ENCODE data around the gene SPACA4.
A peak's percentile ranks its signal among the peaks of the same experiment; 100 is the strongest.
"Not testable (repeated sequence)": the region's sequence is repeated elsewhere in the genome, so short reads cannot be mapped to it uniquely, and the experiment has no call there.

SPACA4 gene

DNA sequence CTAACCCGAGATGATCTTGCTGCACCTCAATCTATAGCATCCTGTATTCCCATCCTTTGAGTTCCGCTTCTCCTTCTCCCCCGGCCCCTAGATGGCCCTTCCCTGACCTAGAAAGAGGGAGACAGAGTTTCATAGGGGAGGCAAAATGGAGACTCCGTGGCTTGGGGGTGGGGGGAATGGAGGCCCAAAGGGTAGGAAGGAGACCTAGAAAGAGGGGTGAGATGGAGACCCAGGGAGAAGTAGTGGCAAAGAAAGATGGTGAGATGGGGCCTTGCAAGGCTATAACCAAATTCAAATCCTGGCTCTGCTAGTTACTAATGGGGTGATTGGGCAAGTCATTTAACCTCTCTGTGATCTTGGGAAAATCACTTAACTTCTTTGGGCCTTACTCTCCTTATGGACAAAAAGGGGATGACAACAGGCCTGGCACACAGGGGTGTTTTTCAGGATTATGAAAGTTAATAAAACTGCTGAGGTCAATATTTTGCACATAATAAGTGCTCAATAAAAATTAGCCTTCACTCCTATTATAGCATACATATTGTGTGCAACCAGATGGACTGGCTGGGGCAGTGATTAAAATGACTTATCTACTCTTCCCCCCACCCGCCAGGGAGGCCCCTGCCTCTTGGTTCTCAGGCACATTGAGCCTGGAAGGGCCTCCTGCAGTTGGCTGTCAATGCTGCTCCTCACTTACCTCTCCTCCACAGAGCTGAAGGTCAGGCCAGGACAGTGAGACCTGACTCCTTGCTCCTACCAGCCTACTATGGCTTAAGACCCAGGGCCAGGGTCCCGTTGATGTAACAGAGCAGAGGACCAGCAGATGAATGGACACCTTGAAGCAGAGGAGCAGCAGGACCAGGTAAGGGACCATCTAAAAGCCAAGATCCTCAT lies 13.4 kb downstream of the SPACA4 start:
- no peak for DNase-seq

DNA sequence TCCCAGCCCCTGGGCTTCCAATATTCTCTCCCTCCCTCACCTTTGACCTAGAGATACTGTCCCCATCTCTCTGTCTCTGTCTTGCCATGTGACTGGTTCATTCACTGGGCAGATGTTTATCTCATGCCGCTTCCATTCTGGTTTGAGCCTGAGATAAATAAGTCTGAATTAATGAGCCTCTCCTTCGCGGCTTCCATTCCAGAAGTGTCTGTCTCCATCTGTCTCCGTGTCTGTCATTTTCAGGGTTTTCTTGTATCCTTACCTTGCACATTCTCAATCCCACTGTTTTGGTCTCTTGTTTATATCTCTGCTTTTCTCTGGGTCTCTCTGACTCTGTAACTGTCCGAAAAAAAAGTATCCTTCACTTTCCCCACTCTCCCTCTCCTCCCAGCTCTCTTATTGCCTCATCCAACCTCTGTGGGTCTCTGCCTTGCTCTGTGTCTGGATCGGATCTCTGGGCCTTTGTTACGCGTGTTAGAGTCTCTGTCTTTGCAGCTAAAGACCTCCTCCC lies 17.1 kb downstream of the SPACA4 start:
- DNase-seq: no peak

DNA sequence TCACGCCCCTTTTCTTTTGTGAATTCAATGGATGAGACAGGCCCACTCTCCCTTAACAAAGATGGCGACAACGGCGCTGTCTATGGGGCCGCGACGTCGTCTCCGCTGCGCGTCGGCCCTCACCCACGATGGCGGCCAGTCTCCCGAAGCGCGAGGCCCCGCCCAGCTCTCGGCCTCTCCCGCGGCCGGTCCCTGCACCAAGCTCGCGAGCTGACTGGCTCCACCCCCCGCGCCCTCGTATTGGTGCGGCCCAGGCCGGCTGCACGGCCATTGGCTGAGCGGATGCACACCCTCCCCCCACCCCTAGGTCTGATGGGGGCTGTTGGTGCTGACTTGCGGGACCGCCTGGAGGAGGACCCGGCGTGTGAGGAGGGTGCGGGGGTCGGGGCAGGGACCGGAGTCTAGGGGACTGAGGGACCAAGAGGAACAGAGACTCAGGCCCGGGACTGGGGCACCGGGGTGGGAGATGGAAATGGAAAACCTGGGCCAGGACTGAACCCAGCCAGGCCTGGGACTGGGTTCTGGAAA lies 17.6 kb downstream of the SPACA4 start:
- DNase-seq: peak; percentile 98

DNA sequence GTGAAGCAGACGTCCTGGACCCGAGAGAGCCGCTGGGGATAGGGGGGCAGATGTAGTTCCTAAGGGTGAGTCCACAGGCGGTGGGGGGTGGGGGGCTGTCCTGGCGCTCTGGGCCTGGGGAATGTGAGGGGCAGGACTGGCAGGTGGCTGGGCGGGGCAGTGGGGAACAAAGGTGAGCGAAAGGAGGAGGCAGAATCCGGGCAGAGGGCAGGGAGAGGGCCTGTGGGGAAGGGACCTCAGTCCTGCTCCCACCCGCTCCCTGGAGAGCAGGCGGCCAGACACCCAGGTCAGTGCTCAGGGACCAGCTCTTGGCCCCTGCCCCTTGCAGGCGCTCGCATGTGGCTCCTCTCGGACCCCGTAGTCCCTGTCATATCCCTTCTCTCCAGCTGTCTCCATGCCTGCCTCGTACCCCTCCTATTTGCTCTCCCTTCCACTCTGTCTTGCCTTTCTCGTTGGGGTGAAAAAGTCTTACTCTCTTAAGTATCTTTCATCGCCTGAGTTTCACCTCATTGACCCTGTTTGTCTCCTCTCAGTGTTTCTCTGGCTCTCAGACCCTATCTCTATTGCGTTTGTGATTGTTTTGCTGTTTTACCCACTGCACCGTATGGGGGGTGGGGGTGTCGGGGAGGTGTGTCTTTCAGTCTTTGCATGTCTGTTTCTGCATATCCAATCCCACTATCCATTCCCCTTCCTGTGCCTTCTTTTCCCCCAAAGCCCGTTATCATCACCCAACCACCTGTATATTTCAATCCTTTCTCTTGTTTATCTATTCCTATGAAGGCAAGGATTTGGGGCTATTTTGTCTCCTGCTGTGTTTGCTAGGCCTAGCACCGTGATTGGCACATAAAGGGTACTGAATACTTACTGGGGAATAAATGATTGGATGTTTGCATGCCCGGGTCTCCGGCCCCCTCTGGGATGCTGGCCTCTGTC lies 18.5 kb downstream of the SPACA4 start:
- DNase-seq: no peak

DNA sequence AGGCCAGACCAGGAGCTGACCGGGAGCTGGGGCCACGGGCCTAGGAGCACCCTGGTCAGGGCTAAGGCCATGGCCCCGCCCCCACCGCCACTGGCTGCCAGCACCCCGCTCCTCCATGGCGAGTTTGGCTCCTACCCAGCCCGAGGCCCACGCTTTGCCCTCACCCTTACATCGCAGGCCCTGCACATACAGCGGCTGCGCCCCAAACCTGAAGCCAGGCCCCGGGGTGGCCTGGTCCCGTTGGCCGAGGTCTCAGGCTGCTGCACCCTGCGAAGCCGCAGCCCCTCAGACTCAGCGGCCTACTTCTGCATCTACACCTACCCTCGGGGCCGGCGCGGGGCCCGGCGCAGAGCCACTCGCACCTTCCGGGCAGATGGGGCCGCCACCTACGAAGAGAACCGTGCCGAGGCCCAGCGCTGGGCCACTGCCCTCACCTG lies 19.4 kb downstream of the SPACA4 start:
- no peak for DNase-seq

DNA sequence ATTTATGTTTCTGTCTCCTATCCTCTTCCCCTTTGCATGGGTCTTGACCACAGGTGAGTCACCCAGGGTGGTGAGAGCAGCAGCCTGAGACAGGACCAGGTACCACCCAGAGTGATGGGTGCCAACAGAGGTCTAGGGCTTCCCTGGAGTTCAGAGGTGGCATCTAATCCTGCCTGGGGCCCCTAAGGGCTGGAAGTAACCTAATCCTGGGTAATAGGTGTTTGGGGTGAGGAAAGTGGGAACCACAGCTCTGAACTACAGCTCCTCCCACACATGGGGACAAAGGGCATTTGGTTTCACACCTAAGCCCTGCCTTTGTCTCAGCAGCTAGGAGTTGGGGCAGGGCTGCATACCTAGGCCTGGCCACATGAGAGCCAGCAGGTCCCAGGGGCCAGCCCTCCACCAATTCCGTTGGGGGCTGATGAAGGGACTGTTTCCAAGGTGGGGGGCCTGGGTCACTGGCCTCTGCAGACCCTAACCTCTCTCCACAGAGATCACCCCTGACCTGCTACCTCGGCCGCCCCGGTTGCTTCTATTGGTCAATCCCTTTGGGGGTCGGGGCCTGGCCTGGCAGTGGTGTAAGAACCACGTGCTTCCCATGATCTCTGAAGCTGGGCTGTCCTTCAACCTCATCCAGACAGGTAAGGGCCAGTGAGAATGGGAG lies 20.8 kb downstream of the SPACA4 start:
- peak; percentile 48 for DNase-seq

DNA sequence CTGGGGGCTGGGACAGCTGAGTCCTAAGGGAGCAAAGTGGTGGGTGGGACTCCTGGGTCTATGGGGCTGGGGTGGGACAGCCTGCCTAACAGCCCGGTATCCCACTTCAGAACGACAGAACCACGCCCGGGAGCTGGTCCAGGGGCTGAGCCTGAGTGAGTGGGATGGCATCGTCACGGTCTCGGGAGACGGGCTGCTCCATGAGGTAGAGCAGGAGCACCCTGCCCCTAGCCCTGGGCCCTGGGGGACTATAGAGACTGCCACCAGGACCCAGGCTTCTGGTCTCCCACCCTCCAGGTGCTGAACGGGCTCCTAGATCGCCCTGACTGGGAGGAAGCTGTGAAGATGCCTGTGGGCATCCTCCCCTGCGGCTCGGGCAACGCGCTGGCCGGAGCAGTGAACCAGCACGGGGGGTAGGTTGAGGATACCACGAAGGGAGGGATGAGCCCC lies 21.3 kb downstream of the SPACA4 start:
- no peak for DNase-seq

DNA sequence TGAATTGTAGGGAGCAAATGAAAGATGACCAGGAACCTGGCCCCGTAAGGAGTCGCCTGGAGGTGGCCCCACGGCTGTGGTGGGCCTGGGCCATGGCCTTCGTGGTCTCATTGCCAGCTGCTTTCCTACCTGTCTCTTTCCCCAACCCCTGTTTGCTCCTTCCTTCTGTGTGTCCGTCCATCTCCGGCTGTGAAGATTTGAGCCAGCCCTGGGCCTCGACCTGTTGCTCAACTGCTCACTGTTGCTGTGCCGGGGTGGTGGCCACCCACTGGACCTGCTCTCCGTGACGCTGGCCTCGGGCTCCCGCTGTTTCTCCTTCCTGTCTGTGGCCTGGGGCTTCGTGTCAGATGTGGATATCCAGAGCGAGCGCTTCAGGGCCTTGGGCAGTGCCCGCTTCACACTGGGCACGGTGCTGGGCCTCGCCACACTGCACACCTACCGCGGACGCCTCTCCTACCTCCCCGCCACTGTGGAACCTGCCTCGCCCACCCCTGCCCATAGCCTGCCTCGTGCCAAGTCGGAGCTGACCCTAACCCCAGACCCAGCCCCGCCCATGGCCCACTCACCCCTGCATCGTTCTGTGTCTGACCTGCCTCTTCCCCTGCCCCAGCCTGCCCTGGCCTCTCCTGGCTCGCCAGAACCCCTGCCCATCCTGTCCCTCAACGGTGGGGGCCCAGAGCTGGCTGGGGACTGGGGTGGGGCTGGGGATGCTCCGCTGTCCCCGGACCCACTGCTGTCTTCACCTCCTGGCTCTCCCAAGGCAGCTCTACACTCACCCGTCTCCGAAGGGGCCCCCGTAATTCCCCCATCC lies 22.1 kb downstream of the SPACA4 start:
- DNase-seq: no peak

DNA sequence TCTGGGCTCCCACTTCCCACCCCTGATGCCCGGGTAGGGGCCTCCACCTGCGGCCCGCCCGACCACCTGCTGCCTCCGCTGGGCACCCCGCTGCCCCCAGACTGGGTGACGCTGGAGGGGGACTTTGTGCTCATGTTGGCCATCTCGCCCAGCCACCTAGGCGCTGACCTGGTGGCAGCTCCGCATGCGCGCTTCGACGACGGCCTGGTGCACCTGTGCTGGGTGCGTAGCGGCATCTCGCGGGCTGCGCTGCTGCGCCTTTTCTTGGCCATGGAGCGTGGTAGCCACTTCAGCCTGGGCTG lies 22.7 kb downstream of the SPACA4 start:
- DNase-seq: no peak

DNA sequence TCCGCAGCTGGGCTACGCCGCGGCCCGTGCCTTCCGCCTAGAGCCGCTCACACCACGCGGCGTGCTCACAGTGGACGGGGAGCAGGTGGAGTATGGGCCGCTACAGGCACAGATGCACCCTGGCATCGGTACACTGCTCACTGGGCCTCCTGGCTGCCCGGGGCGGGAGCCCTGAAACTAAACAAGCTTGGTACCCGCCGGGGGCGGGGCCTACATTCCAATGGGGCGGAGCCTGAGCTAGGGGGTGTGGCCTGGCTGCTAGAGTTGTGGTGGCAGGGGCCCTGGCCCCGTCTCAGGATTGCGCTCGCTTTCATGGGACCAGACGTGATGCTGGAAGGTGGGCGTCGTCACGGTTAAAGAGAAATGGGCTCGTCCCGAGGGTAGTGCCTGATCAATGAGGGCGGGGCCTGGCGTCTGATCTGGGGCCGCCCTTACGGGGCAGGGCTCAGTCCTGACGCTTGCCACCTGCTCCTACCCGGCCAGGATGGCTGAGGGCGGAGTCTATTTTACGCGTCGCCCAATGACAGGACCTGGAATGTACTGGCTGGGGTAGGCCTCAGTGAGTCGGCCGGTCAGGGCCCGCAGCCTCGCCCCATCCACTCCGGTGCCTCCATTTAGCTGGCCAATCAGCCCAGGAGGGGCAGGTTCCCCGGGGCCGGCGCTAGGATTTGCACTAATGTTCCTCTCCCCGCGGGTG lies 23.2 kb downstream of the SPACA4 start:
- no peak for DNase-seq

DNA sequence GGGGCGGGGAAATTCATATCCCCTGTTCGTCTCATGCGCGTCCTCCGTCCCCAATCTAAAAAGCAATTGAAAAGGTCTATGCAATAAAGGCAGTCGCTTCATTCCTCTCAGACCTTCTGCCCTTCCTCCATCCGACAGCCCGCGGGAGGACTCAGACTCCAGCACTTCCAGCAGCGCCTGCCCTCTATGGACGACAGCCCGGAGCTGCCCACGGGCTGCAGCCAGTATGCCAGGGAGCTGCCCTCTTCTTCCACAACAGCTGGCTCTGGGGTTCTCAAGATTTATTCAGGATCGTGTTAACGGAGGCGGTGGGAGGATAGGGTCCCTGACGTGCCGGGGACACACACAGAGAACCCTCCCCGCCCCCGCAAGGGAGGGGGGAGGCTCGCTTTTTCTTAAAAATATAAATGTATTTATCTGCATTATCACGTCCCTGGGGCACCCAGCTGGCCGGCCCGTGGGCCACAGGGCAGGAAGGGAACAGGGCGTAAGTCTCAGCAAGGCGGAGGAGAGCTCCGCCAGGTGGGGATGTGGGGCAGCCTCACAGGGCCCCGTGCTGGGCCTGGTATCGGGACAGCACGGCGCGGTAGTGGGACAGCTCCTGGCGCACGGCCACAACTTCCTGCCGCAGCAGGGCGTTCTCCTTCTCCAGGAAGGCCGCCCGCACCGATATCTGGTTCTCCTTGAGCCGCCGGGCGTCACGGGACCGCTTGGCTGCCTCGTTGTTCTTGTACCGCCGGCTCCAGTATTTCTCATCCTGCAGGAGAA lies 23.9 kb downstream of the SPACA4 start:
- no peak for DNase-seq

DNA sequence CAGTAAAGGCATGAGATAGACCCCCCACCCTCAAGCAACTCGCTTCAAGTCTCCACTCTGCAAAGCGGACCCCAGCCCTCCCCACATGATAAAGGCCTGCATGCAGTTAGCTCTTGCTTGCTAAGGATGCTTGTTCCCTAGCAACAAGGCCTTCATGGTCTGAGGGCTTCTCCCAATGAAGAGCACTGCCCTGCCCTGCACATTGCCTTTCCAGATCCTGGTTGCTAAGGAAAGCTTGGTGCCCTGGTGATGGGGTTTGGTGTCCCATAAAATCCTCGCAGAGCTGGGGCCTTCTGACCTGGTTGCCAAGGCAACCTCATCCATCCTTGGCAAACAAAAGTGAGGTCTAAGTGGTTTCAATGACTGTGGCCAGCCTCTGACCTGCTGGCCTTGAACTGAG lies 24.7 kb downstream of the SPACA4 start:
- DNase-seq: no peak

DNA sequence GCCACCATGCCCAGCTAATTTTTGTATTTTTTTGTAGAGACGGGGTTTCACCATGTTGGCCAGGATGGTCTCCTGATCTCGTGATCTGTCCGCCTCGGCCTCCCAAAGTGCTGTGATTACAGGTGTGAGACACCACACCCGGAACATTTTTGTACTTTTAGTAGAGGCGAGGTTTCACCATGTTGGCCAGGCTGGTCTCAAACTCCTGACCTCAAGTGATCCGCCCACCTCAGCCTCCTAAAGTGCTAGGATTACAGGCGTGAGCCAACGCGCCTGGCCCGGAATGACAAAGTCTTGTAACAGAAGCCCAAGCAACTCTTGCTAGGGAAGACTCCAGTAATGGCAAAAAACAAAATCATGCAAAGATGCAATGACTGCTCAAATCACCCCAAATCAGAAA lies 25.7 kb downstream of the SPACA4 start:
- not testable (repeated sequence) for DNase-seq

DNA sequence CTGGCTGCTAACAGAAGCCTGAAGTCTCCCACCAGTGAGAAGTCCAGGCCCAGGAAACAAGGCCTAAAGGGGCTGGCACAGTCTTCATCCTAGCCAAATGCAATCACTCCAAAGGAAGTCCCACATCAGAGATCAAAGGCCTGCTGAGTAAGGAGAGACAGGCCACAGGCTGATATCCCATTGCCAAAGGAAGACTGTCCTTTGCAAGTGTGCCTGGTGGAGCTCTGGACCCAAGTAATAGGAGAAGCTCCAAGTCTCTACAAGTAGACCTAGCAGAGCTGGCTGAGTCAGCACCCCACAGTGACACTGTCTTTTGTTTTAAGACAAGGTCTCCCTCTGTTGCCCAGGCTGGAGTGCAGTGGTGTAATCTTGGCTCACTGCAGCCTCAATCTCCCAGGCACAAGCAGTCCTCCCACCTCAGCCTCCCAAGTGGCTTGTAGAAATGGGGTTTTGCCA lies 26.2 kb downstream of the SPACA4 start:
- peak; percentile 1 for DNase-seq

DNA sequence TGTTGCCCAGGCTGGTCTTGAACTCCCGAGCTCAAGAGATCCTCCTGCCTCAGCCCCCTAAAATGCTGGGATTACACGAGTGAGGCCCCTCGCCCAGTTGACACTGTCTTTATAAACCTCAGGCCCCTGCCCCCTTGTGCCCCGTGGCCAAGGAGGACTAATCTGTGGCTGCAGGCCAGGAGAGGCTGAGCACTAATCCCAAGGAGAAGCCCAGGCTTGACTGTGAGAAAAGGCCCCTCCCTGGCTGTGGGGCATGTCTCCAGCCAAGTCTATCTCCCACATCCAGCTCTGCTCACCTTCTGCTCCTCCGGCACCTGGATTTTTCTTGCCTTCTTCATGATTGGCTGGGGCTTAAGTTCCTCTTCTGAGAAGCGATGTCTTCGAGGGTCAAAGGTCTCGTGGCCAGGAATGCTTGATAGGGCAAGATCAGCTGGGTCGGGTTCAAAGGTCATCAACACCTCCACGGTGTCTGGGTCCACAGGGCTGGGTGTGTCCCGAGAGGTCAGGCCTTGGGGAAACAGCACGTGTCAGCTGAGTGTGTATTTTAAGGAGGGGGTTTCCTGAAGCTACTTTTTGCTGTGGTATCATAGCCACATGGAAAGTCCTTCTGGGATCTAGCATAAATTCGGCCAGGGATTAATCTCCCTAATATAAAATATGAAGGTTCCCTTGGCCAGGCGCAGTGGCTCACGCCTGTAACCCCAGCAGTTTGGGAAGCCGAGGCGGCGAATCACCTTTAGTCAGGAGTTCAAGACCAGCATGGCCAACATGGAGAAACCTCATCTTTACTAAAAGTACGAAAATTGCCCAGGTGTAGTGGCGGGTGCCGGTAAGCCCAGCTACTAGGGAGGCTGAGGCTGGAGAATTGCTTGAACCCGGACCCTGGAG lies 26.9 kb downstream of the SPACA4 start:
- no peak for DNase-seq

DNA sequence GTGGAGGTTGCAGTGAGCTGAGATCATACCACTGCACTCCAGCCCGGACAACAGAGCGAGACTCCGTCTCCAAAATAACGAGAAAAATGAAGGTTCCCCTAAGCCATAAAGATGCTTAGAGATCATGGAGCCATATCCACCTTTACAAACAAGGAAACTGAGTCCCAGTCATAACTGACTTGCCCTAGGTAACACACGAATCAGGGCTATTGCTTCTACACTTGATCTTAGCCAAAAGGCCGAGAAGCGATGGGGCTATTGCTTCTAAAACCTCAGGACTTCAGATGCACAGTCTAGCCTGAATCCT lies 27.4 kb downstream of the SPACA4 start:
- no peak for DNase-seq

DNA sequence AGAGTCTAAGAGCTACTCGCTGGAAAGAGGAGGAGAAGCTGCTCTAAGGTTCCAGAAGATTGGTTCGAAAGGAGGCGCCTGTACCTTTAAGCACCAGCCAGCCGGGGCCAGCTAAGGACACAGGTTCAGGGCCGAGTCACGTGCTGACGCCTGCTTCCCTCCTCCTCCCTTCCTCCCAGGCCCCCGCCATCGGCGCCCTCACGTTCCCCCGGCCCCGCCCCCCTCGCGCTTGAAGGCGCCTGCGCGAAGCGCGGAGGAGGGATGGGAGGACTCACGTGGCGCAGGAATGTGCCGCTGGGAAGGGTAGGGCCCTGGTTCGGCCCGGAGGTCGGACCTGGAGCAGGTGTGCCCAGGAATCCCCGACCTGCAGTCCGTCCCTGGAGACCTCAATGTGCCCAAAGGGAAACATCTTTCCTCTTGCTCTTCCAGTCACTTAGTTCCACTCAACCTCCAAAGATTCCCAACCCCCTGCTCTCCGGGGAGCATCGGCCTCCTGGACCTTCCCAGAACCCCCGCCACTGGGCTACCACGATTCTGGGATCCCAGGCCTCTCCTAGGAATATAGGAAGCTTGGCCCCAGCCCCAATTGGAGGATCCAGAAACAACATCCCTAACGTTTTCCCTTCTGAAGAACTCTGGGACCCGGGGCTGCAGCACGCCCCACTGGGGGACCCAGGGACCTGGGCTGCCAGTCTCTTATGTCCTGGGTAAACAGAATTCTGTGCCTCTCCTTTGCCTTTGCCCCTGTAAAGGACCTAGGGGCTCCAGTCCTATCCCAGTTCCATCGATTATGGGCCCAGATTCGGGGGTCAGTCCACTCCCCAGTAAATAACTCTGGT lies 28.1 kb downstream of the SPACA4 start:
- DNase-seq: peak; percentile 95

DNA sequence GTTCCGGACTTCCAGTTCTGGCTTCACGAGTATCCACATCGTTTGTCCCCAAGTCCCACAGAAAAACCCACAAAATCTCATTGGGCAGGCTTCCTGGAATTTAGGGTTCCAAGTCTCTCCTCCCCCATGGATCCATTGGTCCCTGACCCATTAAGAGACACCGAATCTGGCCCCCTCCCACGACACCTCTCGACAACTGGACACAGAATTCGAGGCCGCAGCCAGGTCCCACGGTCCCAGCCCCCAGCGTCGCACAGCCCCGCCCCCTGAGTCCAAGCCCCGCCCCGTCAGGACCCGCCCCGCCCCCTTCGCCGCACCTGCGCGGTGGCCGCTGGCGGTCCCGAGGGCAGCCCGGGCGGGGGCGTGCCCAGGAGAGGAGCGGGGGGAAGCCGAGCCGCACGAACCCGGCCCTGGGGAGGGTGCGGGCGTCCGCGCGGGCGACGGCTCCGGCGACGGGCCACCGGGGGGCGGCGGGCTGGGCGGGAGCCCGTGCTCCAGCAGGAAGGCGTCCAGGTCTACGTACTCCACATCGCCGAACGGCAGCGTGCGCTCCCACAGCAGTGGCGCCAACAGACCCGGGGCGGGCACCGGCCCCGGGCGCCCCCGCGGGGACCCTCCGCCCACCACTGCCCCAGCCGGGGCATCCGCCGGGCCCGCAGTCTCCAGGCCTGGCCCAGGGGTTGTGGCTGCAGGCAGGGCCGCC lies 28.9 kb downstream of the SPACA4 start:
- DNase-seq: peak; percentile 79

All from CD4-positive, alpha-beta T cell treated with Interleukin-6 for 4 hours (primary cell).